HL-60 (cell line): Measurements from ENCODE around the gene SEC61A1.

Experiments
- CTCF ChIP-seq: IDR thresholded peaks from one replicate; pipeline ENCODE4 v1.5.1; 2011; ENCODE audit warnings: low read length, control low read depth, inconsistent platforms; ENCODE audit not compliant: insufficient read depth
- POLR2AphosphoS5 ChIP-seq: IDR thresholded peaks from 2 replicates; pipeline ENCODE4 v1.6.1; 2012; ENCODE audit warnings: low read depth
- REST ChIP-seq: IDR thresholded peaks from 2 replicates; pipeline ENCODE4 v1.6.1; 2012; ENCODE audit warnings: low read depth; ENCODE audit not compliant: insufficient replicate concordance
- SPI1 ChIP-seq: IDR thresholded peaks from 2 replicates; pipeline ENCODE4 v1.6.1; 2012; ENCODE audit warnings: low read depth, mild to moderate bottlenecking, borderline replicate concordance

GRCh38 chr3:128021768-128022372 lies 30.4 kb upstream of the SEC61A1 start:
- TF ChIP-seq CTCF (no peak), REST (no peak), SPI1 (no peak), POLR2AphosphoS5 (no peak)
